Jurkat, Clone E6-1 (cell line): ENCODE data around the gene BCL7A.

Experiments used
- DNase-seq: peaks from one replicate; pipeline ENCODE4 v3.0.0-alpha.2; 2011; ENCODE audit warnings: low read depth, low spot score
- H3K4me3 ChIP-seq: 2 replicates; pipeline ENCODE4 v1.5.1; 2011; ENCODE audit warnings: mild to moderate bottlenecking, low read length, control low read depth, moderate library complexity

Gene BCL7A

GRCh38 chr12:122084857-122085405, 63.2 kb downstream of the BCL7A start:
- no peak for DNase-seq
- H3K4me3 ChIP-seq = no peak overlapping the region

- DNase-seq = no peak
Measured at GRCh38 chr12:122085591-122085990, 63.9 kb downstream of the BCL7A start.

GRCh38 chr12:122086116-122086515, 64.4 kb downstream of the BCL7A start:
- peak overlapping the region; percentile 13 for H3K4me3 ChIP-seq
- no peak for DNase-seq

More at GRCh38 chr12:122085591-122085990, 63.9 kb downstream of the BCL7A start:
- no peak overlapping the region; the same call in 1 of the 2 replicates for H3K4me3 ChIP-seq

- no peak overlapping the region for H3K4me3 ChIP-seq
- DNase-seq = no peak
Measured at GRCh38 chr12:122086641-122087285, 65.1 kb downstream of the BCL7A start.

GRCh38 chr12:122087431-122088178, 65.9 kb downstream of the BCL7A start:
- H3K4me3 ChIP-seq = no peak overlapping the region
- no peak for DNase-seq

- no peak overlapping the region for H3K4me3 ChIP-seq
- DNase-seq = no peak
Measured at GRCh38 chr12:122088179-122088810, 66.6 kb downstream of the BCL7A start.

GRCh38 chr12:122089077-122089476, 67.4 kb downstream of the BCL7A start:
- no peak for DNase-seq
- no peak overlapping the region for H3K4me3 ChIP-seq

GRCh38 chr12:122090759-122091515, 69.3 kb downstream of the BCL7A start:
- DNase-seq = no peak
- no peak overlapping the region for H3K4me3 ChIP-seq

- H3K4me3 ChIP-seq = no peak overlapping the region
- no peak for DNase-seq
Measured at GRCh38 chr12:122093098-122093883, 71.6 kb downstream of the BCL7A start.

GRCh38 chr12:122094137-122094734, 72.6 kb downstream of the BCL7A start:
- H3K4me3 ChIP-seq = no peak overlapping the region
- no peak for DNase-seq

GRCh38 chr12:122094735-122095631, 73.3 kb downstream of the BCL7A start:
- H3K4me3 ChIP-seq = no peak overlapping the region
- DNase-seq = no peak

- no peak overlapping the region for H3K4me3 ChIP-seq
- no peak for DNase-seq
Measured at GRCh38 chr12:122096014-122096413, 74.3 kb downstream of the BCL7A start.

GRCh38 chr12:122096591-122097149, 75.0 kb downstream of the BCL7A start:
- H3K4me3 ChIP-seq = no peak overlapping the region
- DNase-seq = no peak

GRCh38 chr12:122097584-122097926, 75.9 kb downstream of the BCL7A start:
- no peak for DNase-seq
- no peak overlapping the region for H3K4me3 ChIP-seq

GRCh38 chr12:122097927-122098756, 76.5 kb downstream of the BCL7A start:
- H3K4me3 ChIP-seq = no peak overlapping the region
- no peak for DNase-seq

- H3K4me3 ChIP-seq = peak overlapping the region; percentile 11; the same call in 1 of the 2 replicates
- DNase-seq = no peak
Measured at GRCh38 chr12:122099280-122099749, 77.6 kb downstream of the BCL7A start.
